ENCODE data around the gene C11orf86.

DNA sequence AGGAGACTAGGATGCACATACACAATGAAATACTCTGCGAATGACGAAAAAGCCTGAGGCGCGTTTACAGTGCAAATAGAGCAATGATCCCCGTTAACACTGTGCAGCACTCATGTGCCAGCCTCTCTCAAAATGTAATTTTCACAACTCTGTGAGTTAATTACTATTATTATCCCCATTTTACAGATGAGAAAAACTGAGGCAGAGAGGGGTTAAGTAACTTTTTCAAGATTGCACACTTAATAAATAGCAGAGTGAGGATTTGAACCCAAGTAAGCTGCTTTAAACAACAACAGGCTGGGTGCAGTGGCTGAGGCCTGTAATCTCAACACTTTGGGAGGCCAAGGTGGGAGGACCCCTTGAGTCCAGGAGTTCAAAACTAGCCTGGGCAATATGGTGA lies 26.2 kb downstream of the C11orf86 start:
- TF ChIP-seq CTCF (IDR thresholded peaks at IDR 0.05) (no peak), POLR2A (IDR thresholded peaks at IDR 0.05) (no peak)

Data from heart left ventricle (tissue), 13 donors.